Neural crest cell (in vitro differentiated cells): ENCODE data around the gene TBCD. TPM values are rescaled to one million over a fixed set of nuclear protein-coding genes. Genes with fewer than 3 reads are reported as not detected.

Experiments used
- DNase-seq: peaks from one replicate; pipeline ENCODE4 v3.0.0; 2021; ENCODE audit warnings: low read depth, mixed read lengths, low spot score
- H3K27ac Mint-ChIP-seq: one replicate; pipeline ENCODE4 v1.8.0; 2021; ENCODE audit warnings: mild to moderate bottlenecking, mixed read lengths; ENCODE audit not compliant: unreplicated experiment
- H3K27me3 Mint-ChIP-seq: 2 replicates; pipeline ENCODE4 v1.8.0; 2021; ENCODE audit warnings: low read depth, mild to moderate bottlenecking, mixed read lengths
- H3K36me3 Mint-ChIP-seq: 2 replicates; pipeline ENCODE4 v1.8.0; 2021; ENCODE audit warnings: low read depth, mild to moderate bottlenecking, mixed read lengths
- H3K4me1 Mint-ChIP-seq: 2 replicates; pipeline ENCODE4 v1.8.0; 2021; ENCODE audit warnings: mixed read lengths
- H3K4me3 Mint-ChIP-seq: one replicate; pipeline ENCODE4 v1.8.0; 2021; ENCODE audit warnings: mild to moderate bottlenecking, mixed read lengths
- H3K9me3 Mint-ChIP-seq: 2 replicates; pipeline ENCODE4 v1.8.0; 2021; ENCODE audit warnings: mixed read lengths
- total RNA-seq: library from RNA; stranded (reverse); gene quantifications from 2 replicates; pipeline ENCODE4 v1.2.1, GENCODE V29; 2021
- TF ChIP-seq, protein P1 (sequence below): fragments of 200-600 bp; sonication (generic); conservative IDR thresholded peaks from 2 replicates; pipeline ENCODE4 v1.5.0; 2021; ENCODE audit warnings: antibody characterized with exemption, mild to moderate bottlenecking

TBCD gene
- total RNA-seq, 1 donor from 2014 or later, result 166 TPM

DNA sequence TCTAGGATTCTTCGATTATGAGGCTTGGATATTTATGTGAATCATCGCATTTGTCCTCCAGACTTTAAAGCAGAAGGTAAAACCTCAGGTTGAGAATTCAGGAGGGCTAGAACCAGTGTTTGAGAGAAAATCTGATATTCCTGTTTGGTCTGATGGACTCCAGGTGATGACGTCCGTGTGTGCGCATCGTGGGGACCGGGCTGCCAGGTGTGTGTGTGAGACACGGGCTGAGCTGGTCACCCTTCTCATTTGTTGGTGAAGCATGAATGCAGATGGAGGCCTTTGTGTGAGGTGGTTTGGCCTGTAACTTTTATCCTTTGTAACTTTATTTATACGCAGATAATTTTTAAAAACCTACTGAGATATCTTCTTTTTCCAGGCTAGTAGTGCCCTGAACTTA, 45.2 kb downstream of the TBCD start:
- Mint-ChIP-seq H3K27me3 (no peaks in the 10 kb centered on the region), H3K4me3 (no peak overlapping the region), H3K27ac (peak overlapping the region; percentile 57), H3K36me3 (peaks cover 19% of the 10 kb centered on the region), H3K4me1 (peaks cover 12% of the 10 kb centered on the region), H3K9me3 (peaks cover 5% of the 10 kb centered on the region)
- no peak for DNase-seq
- TF ChIP-seq, protein P1, sequence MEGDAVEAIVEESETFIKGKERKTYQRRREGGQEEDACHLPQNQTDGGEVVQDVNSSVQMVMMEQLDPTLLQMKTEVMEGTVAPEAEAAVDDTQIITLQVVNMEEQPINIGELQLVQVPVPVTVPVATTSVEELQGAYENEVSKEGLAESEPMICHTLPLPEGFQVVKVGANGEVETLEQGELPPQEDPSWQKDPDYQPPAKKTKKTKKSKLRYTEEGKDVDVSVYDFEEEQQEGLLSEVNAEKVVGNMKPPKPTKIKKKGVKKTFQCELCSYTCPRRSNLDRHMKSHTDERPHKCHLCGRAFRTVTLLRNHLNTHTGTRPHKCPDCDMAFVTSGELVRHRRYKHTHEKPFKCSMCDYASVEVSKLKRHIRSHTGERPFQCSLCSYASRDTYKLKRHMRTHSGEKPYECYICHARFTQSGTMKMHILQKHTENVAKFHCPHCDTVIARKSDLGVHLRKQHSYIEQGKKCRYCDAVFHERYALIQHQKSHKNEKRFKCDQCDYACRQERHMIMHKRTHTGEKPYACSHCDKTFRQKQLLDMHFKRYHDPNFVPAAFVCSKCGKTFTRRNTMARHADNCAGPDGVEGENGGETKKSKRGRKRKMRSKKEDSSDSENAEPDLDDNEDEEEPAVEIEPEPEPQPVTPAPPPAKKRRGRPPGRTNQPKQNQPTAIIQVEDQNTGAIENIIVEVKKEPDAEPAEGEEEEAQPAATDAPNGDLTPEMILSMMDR, result no peak

DNA sequence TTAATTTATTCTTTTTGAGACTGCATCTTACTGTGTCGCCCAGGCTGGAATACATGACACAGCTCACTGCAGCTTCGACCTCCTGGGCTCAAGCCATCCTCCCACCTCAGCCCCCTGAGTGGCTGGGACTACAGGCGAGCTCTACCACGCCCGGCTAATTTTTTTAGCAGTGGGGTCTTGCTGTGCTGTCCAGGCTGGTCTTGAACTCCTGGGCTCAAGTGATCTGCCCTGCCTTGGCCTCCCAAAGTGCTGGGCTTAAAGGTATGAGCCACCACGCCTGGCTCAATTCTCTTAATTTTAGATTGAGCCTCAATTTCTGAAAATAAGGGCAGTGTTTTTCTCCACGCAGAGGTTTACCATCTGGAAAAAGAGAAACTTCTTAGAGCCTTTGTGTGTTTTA, 46.9 kb downstream of the TBCD start:
- Mint-ChIP-seq H3K4me3 (no peak overlapping the region), H3K4me1 (peaks cover 12% of the 10 kb centered on the region), H3K27me3 (no peaks in the 10 kb centered on the region), H3K27ac (no peak overlapping the region), H3K36me3 (peaks cover 28% of the 10 kb centered on the region), H3K9me3 (peaks cover 8% of the 10 kb centered on the region)
- TF ChIP-seq, protein P1, result no peak
- DNase-seq, result no peak

DNA sequence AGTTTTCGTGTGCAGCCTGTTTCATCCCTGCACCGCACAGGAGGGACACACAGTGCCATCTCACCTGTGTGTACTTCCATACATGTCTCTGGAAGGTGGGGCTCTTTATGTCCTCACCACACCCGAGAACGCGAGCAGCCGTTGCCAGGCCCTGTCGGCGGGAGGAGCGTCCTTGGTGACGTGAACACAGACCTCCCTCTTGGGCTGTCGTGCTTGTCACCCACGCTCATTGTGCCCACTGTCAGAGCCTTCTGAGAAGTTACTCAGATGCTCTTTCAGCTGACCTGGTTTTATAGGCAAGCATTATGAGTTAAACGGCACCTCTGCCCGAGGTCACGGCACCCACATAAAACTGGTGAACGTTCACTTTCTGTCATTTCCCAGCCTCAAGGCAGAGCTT, 47.7 kb downstream of the TBCD start:
- DNase-seq, result no peak
- peaks cover 28% of the 10 kb centered on the region for H3K36me3 Mint-ChIP-seq
- H3K4me3 Mint-ChIP-seq, result no peak overlapping the region
- TF ChIP-seq, protein P1, result no peak
- no peak overlapping the region for H3K27ac Mint-ChIP-seq
- H3K4me1 Mint-ChIP-seq, result peaks cover 12% of the 10 kb centered on the region
- no peaks in the 10 kb centered on the region for H3K27me3 Mint-ChIP-seq
- peaks cover 8% of the 10 kb centered on the region for H3K9me3 Mint-ChIP-seq

DNA sequence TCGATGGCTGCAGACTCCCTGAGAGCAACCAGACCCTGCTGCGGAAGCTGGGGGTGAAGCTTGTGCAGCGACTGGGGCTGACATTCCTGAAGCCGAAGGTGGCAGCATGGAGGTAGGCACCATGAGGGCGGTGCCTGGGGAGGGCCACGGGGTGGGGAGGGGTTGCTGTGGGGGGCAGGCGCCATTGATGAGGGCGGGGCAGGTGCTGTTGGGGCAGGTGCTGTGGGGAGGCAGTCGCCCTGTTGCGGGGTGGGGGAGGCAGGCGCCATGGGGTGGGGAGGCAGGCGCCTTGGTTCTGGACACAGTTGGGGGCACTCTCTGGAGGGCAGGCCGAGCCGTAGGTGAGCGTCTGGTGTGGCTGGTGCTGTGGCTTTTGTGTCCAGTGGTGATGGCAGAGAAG, 49.0 kb downstream of the TBCD start:
- Mint-ChIP-seq H3K27me3 (no peaks in the 10 kb centered on the region), H3K4me1 (peaks cover 8% of the 10 kb centered on the region), H3K36me3 (peaks cover 28% of the 10 kb centered on the region), H3K4me3 (no peak overlapping the region), H3K27ac (no peak overlapping the region), H3K9me3 (peaks cover 8% of the 10 kb centered on the region)
- TF ChIP-seq, protein P1, result no peak
- DNase-seq, result no peak

DNA sequence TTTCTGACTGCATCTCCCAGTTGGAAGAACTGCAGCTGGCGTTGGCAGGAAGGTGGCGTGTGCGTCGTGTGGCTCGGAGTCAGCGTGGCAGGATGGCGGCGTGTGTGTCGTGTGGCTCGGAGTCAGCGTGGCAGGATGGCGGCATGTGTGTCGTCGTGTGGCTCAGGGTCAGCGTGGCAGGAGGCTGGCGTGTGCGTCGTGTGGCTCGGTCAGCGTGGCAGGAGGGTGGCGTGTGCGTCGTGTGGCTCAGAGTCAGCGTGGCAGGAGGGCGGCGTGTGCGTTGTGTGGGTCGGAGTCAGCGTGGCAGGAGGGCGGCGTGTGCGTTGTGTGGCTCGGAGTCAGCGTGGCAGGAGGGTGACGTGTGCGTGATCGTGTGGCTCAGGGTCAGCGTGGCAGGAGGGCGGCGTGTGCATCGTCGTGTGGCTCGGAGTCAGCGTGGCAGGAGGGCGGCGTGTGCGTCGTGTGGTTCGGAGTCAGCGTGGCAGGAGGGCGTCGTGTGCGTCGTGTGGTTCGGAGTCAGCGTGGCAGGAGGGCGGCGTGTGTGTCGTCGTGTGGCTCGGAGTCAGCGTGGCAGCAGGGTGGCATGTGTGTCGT, 49.6 kb downstream of the TBCD start:
- peak overlapping the region; percentile 4 for H3K27ac Mint-ChIP-seq
- no peak for DNase-seq
- H3K9me3 Mint-ChIP-seq, result peaks cover 8% of the 10 kb centered on the region
- H3K27me3 Mint-ChIP-seq, result no peaks in the 10 kb centered on the region
- TF ChIP-seq, protein P1, result no peak
- peak overlapping the region; percentile 9 for H3K4me3 Mint-ChIP-seq
- peaks cover 8% of the 10 kb centered on the region for H3K4me1 Mint-ChIP-seq
- H3K36me3 Mint-ChIP-seq, result peaks cover 28% of the 10 kb centered on the region
